Colonic mucosa (tissue), 4 donors: ENCODE measurements around the gene IFNAR1. TPM values are rescaled to one million over a fixed set of nuclear protein-coding genes. Genes with fewer than 3 reads are reported as not detected.

Experiments
- DNase-seq: peaks from one replicate; pipeline ENCODE4 v3.0.0-alpha.2; 2020
- H3K27ac ChIP-seq: fragments of 200-600 bp; one replicate; pipeline ENCODE4 v1.8.0; 2021
- H3K27me3 ChIP-seq: fragments of 200-600 bp; one replicate; pipeline ENCODE4 v1.8.0; 2021
- H3K36me3 ChIP-seq: fragments of 200-600 bp; one replicate; pipeline ENCODE4 v1.8.0; 2021
- H3K4me1 ChIP-seq: fragments of 200-600 bp; one replicate; pipeline ENCODE4 v1.8.0; 2021; ENCODE audit warnings: mild to moderate bottlenecking
- H3K4me3 ChIP-seq: fragments of 200-600 bp; one replicate; pipeline ENCODE4 v1.8.0; 2021
- H3K9ac ChIP-seq, 2 donors: one replicate each; pipeline ENCODE4 v1.7.0; 2013; ENCODE audit warnings: control low read depth in 2 of 2, low read depth in 2 of 2, low read length in 2 of 2
- H3K9me3 ChIP-seq: fragments of 200-600 bp; one replicate; pipeline ENCODE4 v1.8.0; 2021
- CTCF ChIP-seq: fragments of 200-600 bp; IDR thresholded peaks from one replicate; pipeline ENCODE4 v1.8.0; 2022; ENCODE audit warnings: antibody characterized with exemption, mild to moderate bottlenecking
- intact Hi-C: fragments of 100-400 bp; cut with DNase I; formaldehyde crosslinking; loops from one replicate; pipeline ENCODE4 v1.14.1; 2022
- total RNA-seq, 2 donors: library from RNA; stranded (reverse); fragmentation: NEBNext Ultra II Directional in 1 of 2; extraction: Animal tissue kit (Norgen Biotek cat#: 25700) in 1 of 2; gene quantifications; one replicate each; pipeline ENCODE4 v1.2.1, GENCODE V29; 2021
- donor health status: healthy.
- donor health status: DM: no; HTN: no; CAD: no.
- donor health status: DM: no; HTN: no; CAD: no.

IFNAR1 gene
- total RNA-seq, 2 donors from 2014 or later: 32.3 to 62.2 TPM

- peaks cover 7% of the 10 kb centered on the region for H3K4me1 ChIP-seq
- intact Hi-C loops: no loop called here
- no peak for TF ChIP-seq CTCF
- no peaks in the 10 kb centered on the region for H3K9me3 ChIP-seq
- H3K4me3 ChIP-seq: no peak overlapping the region
- H3K9ac ChIP-seq: no peak overlapping the region
- peak overlapping the region; percentile 39 for H3K27ac ChIP-seq
- H3K27me3 ChIP-seq: no peaks in the 10 kb centered on the region
- no peak for DNase-seq
- no peaks in the 10 kb centered on the region for H3K36me3 ChIP-seq
Measured at GRCh38 chr21:33286076-33286475, 38.7 kb upstream of the IFNAR1 start.

- TF ChIP-seq CTCF: no peak
- Histone ChIP-seq H3K9me3 (no peaks in the 10 kb centered on the region), H3K36me3 (peaks cover 3% of the 10 kb centered on the region), H3K9ac (peak overlapping the region in 1 of 2 donors; percentile 2), H3K4me1 (peaks cover 7% of the 10 kb centered on the region), H3K27ac (peak overlapping the region; percentile 39), H3K27me3 (no peaks in the 10 kb centered on the region), H3K4me3 (no peak overlapping the region)
- peak; percentile 62 for DNase-seq
- intact Hi-C loops: no loop called here
Measured at GRCh38 chr21:33286600-33287456, 37.9 kb upstream of the IFNAR1 start.

GRCh38 chr21:33289199-33289819, 35.5 kb upstream of the IFNAR1 start:
- Histone ChIP-seq H3K9ac (no peak overlapping the region), H3K9me3 (no peaks in the 10 kb centered on the region), H3K4me3 (no peak overlapping the region), H3K4me1 (peaks cover 7% of the 10 kb centered on the region), H3K27me3 (no peaks in the 10 kb centered on the region), H3K36me3 (peaks cover 5% of the 10 kb centered on the region), H3K27ac (no peak overlapping the region)
- DNase-seq: no peak
- no peak for TF ChIP-seq CTCF
- intact Hi-C loops: no loop called here

GRCh38 chr21:33290441-33290840, 34.3 kb upstream of the IFNAR1 start:
- peaks cover 5% of the 10 kb centered on the region for H3K36me3 ChIP-seq
- peak; percentile 59 for DNase-seq

GRCh38 chr21:33291686-33292085, 33.1 kb upstream of the IFNAR1 start:
- no peak for TF ChIP-seq CTCF
- Histone ChIP-seq H3K9me3 (no peaks in the 10 kb centered on the region), H3K4me1 (peaks cover under 1% of the 10 kb centered on the region), H3K27ac (no peak overlapping the region), H3K36me3 (peaks cover 5% of the 10 kb centered on the region), H3K4me3 (no peak overlapping the region), H3K27me3 (no peaks in the 10 kb centered on the region), H3K9ac (no peak overlapping the region)
- intact Hi-C loops: no loop called here
- DNase-seq: no peak

More at GRCh38 chr21:33290441-33290840, 34.3 kb upstream of the IFNAR1 start:
- no peak overlapping the region for H3K27ac ChIP-seq
- intact Hi-C loops: no loop called here
- no peaks in the 10 kb centered on the region for H3K27me3 ChIP-seq
- no peaks in the 10 kb centered on the region for H3K9me3 ChIP-seq
- TF ChIP-seq CTCF: no peak
- H3K4me3 ChIP-seq: no peak overlapping the region
- H3K4me1 ChIP-seq: peaks cover 7% of the 10 kb centered on the region
- H3K9ac ChIP-seq: no peak overlapping the region
